GM12801 (cell line): ENCODE results near the gene WDR1.

Source experiments
- TF ChIP-seq, protein P1 (sequence below): IDR thresholded peaks from one replicate; pipeline ENCODE4 v1.5.1; 2011; ENCODE audit warnings: control low read depth; ENCODE audit not compliant: insufficient read length; ENCODE audit errors: extremely low read depth

Gene WDR1

DNA sequence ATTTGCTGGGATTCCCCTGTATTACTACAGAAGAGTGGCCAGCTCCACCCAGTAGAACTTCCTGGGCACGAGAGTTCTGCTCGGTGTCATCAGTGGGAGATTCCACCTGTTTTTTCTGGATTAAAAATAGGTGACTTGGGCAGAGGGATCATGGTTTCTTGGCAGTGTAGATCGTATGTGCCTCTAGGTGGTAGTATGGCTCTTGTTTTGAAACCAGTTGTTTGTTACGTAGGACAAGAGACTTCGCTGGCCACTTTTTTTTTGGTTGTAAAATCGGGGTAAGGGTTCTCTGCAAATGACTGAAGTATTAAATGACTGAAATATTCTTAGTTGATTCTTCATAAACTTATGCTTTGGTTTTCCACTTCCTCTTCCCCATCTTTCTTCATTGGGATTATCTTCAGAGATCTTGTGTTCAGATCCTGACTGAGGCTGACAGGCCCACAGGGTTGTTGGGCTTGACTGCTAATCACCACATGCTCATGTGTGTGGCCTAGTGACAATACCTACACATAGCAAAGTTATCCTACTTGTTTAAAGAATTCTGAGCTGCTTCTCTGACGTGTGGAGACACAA lies 43.8 kb upstream of the WDR1 start:
- TF ChIP-seq, protein P1, sequence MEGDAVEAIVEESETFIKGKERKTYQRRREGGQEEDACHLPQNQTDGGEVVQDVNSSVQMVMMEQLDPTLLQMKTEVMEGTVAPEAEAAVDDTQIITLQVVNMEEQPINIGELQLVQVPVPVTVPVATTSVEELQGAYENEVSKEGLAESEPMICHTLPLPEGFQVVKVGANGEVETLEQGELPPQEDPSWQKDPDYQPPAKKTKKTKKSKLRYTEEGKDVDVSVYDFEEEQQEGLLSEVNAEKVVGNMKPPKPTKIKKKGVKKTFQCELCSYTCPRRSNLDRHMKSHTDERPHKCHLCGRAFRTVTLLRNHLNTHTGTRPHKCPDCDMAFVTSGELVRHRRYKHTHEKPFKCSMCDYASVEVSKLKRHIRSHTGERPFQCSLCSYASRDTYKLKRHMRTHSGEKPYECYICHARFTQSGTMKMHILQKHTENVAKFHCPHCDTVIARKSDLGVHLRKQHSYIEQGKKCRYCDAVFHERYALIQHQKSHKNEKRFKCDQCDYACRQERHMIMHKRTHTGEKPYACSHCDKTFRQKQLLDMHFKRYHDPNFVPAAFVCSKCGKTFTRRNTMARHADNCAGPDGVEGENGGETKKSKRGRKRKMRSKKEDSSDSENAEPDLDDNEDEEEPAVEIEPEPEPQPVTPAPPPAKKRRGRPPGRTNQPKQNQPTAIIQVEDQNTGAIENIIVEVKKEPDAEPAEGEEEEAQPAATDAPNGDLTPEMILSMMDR: no peak

DNA sequence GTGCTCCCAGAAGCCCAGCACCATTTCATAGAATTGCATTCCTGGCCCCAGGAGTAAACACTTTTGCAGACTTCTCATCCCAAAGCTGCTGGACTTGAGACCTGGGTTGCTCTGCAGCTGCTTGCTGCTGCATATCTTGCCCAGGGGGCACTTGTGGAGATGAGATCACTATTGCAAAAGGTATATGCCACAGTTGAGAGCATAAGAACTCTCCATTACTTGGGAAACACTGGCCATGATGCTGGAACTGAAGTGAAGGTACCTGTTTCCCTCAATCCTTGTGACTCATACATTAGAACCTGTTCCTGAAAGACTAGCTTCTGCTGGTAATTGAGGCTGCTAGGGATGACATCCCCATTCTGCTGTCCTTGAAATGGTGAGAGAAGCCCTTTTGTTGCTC lies 43.1 kb upstream of the WDR1 start:
- TF ChIP-seq, protein P1: no peak

DNA sequence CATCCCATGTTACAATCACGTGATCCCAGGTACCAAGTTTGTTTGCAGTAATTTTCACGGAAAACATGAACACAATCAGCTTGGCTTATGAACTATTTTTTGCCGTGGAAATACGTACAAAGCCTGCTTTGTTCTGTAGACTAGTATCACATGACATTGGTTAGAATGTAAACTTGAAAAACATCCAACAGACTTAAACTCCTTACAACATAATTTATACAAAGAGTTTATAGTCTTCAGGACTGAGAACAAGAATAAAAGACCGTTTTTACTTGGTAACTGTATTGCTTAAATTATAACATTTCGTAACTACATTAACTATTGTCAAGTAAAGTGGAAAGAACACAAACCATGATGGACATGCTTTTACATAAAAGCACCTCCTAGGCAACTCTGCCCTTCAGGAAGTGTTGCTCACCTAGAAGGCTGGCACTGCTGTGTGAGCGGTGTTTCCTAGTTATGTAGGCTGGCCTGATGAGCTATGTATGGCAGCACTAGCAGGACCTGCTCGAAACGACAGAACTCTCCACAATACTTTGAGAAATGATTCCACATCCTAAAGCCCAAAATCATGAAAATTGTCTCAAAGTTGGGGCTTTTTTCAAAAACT lies 41.8 kb upstream of the WDR1 start:
- TF ChIP-seq, protein P1: no peak

DNA sequence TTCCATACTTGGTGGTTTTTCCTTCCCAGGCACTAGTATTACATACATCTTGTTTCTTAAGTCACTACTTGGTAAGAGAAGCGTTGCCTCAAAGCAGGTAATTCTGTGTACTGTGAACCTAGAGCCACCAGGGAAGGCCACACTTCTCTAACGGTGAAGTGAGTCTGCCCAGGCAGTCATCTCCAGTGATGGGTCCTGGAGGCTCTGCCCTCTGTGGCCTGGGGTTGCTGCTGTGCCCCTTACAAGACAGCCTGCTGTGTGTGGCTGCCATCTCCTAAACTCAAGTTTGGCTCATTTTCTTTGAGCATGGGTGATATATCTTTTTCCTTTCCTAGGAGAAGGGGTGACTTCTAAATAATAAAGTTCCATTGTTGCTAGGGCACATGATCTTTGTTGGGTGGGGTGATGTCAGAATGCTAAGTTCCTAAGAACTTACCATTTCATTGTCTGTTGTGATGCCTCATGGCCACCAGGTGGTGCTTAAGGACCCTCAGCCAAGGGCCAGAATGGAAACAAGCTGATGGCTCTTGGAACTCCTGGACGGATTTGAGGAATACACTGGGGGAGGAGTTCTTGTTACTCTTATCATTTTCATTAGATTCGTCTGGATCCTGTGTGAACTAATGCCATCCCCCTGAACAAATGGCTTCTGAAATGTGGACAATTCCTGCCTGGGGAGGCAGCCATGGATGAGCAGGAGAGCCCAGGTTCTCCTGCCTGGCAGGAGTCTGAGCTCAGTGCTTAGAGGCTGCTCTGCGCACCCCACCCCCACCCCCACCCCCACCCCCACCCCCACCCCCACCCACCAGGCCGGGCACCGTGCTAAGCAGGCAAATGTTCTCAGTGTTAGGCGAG lies 41.1 kb upstream of the WDR1 start:
- TF ChIP-seq, protein P1: peak; percentile 56

DNA sequence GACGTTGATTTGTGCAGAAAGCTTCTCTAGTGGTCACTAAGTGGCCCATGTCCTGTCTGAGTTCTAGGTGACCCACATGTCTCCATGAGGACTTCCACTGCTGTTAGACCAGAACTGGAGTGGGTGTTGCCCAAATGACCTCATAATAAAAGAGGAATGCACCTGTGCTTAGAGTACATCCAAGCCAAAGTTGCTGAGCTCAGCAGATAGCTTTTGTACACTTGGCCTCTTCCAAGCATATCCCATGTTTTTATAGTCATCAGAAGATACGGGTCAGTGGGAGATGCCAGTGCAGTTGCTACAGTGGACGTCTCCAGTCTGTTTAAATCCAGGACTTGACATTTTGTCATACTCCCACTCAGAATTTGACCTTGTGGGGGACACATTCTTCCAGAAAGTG lies 37.6 kb upstream of the WDR1 start:
- TF ChIP-seq, protein P1: no peak

DNA sequence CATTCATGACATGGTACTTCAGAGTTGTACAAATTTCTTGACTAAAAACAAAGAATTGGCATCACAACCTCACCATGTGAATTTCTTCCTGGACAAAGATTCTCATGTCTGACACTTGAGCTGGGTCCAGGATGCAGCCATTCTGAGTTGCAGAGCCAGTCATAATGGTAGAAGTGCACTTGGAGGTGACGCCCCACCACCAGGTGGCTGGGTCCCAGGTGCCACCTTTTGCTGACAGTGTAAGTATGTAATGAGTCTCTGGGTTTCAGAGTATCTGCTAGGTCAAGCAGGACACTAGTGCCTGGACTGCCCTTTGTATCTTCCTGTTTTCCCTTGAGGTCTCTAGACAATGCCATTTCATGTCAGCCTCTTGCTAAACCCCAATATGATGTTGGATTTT lies 36.6 kb upstream of the WDR1 start:
- TF ChIP-seq, protein P1: no peak

DNA sequence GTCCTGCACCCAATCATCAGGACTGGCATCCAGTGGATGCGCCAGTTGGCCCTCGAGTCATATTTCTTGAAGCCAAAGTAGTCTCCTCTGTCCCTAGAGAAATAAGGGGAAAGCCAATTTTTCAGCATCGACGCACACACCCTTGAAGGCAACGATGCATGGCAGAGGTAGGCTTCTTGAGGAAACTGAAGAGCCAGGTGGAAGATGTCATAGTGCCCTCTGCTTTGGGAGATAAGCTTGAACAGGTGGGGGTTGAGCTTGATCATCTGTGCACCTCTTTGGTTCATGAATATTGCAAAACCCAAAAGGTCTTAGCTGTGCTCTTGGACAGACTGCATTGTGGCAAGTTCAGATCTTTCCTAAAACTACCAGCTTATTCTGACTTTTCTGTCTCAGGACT lies 34.6 kb upstream of the WDR1 start:
- TF ChIP-seq, protein P1: no peak
